ENCODE data around the gene TMEM14B. TPM values are rescaled to one million over a fixed set of nuclear protein-coding genes. Genes with fewer than 3 reads are reported as not detected.

TMEM14B gene
- total and polyA plus RNA-seq, 4 donors: 30.7 to 115 (median 70.3) TPM

DNA sequence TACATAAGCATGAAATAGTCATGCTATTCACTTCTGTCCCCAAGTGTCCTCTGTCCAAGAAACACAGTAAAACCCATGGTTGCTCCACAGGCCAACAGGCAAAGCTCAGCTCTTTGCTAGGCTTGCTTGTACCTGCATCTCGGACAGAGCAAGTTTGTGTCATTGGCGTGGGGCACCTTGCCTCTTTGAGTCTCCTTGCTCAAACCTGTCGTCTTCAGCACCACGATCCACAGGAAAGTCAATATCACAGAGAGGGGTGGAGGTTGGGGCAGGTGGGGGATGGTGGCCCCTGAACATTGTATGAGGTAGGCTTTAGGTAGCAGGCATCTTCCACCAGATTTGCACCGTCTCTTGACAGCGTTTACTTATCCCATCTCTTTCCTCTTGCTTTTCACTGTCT is 4.1 kb upstream of the TMEM14B start:
- TF ChIP-seq EGR1 (IDR thresholded peaks at IDR 0.05; ENCODE audit: low read depth in 2 of 2) (no peak), TAF1 (conservative IDR thresholded peaks at IDR 0.05) (no peak), REST (IDR thresholded peaks at IDR 0.05) (no peak), HNF4G (IDR thresholded peaks at IDR 0.05) (no peak), YY1 (IDR thresholded peaks at IDR 0.05) (no peak), RAD21 (IDR thresholded peaks at IDR 0.05) (no peak), ATF3 (IDR thresholded peaks at IDR 0.05) (no peak), FOXA2 (IDR thresholded peaks at IDR 0.05) (no peak), FOXA1 (IDR thresholded peaks at IDR 0.05) (no peak), RXRA (IDR thresholded peaks at IDR 0.05) (no peak), NR2F2 (IDR thresholded peaks at IDR 0.05) (no peak), JUND (IDR thresholded peaks at IDR 0.05) (no peak), GABPA (IDR thresholded peaks at IDR 0.05 in 1 of 2, conservative IDR thresholded peaks at IDR 0.05 in 1 of 2) (no peak), HNF4A (conservative IDR thresholded peaks at IDR 0.05) (no peak)
- TF ChIP-seq, protein P1, sequence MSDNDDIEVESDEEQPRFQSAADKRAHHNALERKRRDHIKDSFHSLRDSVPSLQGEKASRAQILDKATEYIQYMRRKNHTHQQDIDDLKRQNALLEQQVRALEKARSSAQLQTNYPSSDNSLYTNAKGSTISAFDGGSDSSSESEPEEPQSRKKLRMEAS (IDR thresholded peaks at IDR 0.05): no peak
- Histone ChIP-seq H3K4me3 (ENCODE audit: low read depth in 1 of 3, low read length in 3 of 3) (no peak overlapping the region), H3K4me1 (ENCODE audit: control insufficient read depth in 4 of 4, insufficient read depth in 4 of 4, low read length in 3 of 4) (peaks cover under 1 to 6% (median 3%) of the 10 kb centered on the region in 4 donors), H3K36me3 (ENCODE audit: control insufficient read depth in 4 of 4, insufficient read depth in 3 of 4, low read depth in 1 of 4, low read length in 3 of 4) (no peaks in the 10 kb centered on the region), H3K27ac (ENCODE audit: low read depth in 1 of 2, low read length in 2 of 2) (no peak overlapping the region), H3K9me3 (ENCODE audit: control insufficient read depth in 4 of 4, low read length in 3 of 4) (no peaks in the 10 kb centered on the region), H3K9ac (ENCODE audit: low read depth in 1 of 2, low read length in 2 of 2) (no peak overlapping the region), H3K27me3 (ENCODE audit: control insufficient read depth in 4 of 4, insufficient read depth in 4 of 4, low read length in 3 of 4) (no peaks in the 10 kb centered on the region)
- no peak for DNase-seq (ENCODE audit: low spot score)
- WGBS: 88% methylated on average over 6 of the region's 6 CpGs

GRCh38 chr6:10745116-10745515 is 2.5 kb upstream of the TMEM14B start:
- no peak overlapping the region for H3K9ac ChIP-seq (ENCODE audit: low read depth in 1 of 2, low read length in 2 of 2)
- H3K27ac ChIP-seq (ENCODE audit: low read depth in 1 of 2, low read length in 2 of 2): no peak overlapping the region
- peaks cover 2 to 19% (median 10%) of the 10 kb centered on the region in 4 donors for H3K4me1 ChIP-seq (ENCODE audit: control insufficient read depth in 4 of 4, insufficient read depth in 4 of 4, low read length in 3 of 4)
- H3K4me3 ChIP-seq (ENCODE audit: low read depth in 1 of 3, low read length in 3 of 3): no peak overlapping the region
- WGBS: 94% methylated on average over 5 of the region's 5 CpGs
- H3K9me3 ChIP-seq (ENCODE audit: control insufficient read depth in 4 of 4, low read length in 3 of 4): no peaks in the 10 kb centered on the region
- no peaks in the 10 kb centered on the region for H3K27me3 ChIP-seq (ENCODE audit: control insufficient read depth in 4 of 4, insufficient read depth in 4 of 4, low read length in 3 of 4)
- H3K36me3 ChIP-seq (ENCODE audit: control insufficient read depth in 4 of 4, insufficient read depth in 3 of 4, low read depth in 1 of 4, low read length in 3 of 4): peaks cover 0 to 2% (median 0%) of the 10 kb centered on the region in 4 donors
- TF ChIP-seq, protein P2, sequence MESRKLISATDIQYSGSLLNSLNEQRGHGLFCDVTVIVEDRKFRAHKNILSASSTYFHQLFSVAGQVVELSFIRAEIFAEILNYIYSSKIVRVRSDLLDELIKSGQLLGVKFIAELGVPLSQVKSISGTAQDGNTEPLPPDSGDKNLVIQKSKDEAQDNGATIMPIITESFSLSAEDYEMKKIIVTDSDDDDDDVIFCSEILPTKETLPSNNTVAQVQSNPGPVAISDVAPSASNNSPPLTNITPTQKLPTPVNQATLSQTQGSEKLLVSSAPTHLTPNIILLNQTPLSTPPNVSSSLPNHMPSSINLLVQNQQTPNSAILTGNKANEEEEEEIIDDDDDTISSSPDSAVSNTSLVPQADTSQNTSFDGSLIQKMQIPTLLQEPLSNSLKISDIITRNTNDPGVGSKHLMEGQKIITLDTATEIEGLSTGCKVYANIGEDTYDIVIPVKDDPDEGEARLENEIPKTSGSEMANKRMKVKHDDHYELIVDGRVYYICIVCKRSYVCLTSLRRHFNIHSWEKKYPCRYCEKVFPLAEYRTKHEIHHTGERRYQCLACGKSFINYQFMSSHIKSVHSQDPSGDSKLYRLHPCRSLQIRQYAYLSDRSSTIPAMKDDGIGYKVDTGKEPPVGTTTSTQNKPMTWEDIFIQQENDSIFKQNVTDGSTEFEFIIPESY (IDR thresholded peaks at IDR 0.05): no peak
- TF ChIP-seq RXRA (IDR thresholded peaks at IDR 0.05) (no peak), NR2F2 (IDR thresholded peaks at IDR 0.05) (no peak), GABPA (IDR thresholded peaks at IDR 0.05 in 1 of 2, conservative IDR thresholded peaks at IDR 0.05 in 1 of 2) (no peak), JUND (IDR thresholded peaks at IDR 0.05) (no peak), YY1 (IDR thresholded peaks at IDR 0.05) (no peak), REST (IDR thresholded peaks at IDR 0.05) (no peak), ATF3 (IDR thresholded peaks at IDR 0.05) (no peak), CTCF (IDR thresholded peaks at IDR 0.05; ENCODE audit: low read depth, low read length, missing input control) (no peak), TAF1 (conservative IDR thresholded peaks at IDR 0.05) (no peak), FOXA1 (IDR thresholded peaks at IDR 0.05) (no peak), SP1 (IDR thresholded peaks at IDR 0.05) (no peak), EGR1 (IDR thresholded peaks at IDR 0.05; ENCODE audit: low read depth in 2 of 2) (no peak), RAD21 (IDR thresholded peaks at IDR 0.05) (no peak)
- TF ChIP-seq, protein P1 (IDR thresholded peaks at IDR 0.05): no peak
- DNase-seq (ENCODE audit: low spot score): no peak
